AG10803 (cell line): ENCODE measurements around the gene UBE2K.
"Not testable (repeated sequence)": the region's sequence is repeated elsewhere in the genome, so short reads cannot be mapped to it uniquely, and the experiment has no call there.

Experiments used
- DNase-seq: peaks from one replicate; pipeline ENCODE4 v3.0.0; 2010; ENCODE audit warnings: low read depth
- H3K4me3 ChIP-seq: 2 replicates; pipeline ENCODE4 v1.5.1; 2011; ENCODE audit warnings: mild to moderate bottlenecking, low read length, control low read depth
- TF ChIP-seq, protein P1 (sequence below): conservative IDR thresholded peaks from 2 replicates; pipeline ENCODE4 v1.5.1; 2011; ENCODE audit warnings: mild to moderate bottlenecking, low read length, control low read depth, inconsistent platforms

The UBE2K gene

GRCh38 chr4:39786838-39787237, 88.9 kb downstream of the UBE2K start:
- TF ChIP-seq, protein P1, sequence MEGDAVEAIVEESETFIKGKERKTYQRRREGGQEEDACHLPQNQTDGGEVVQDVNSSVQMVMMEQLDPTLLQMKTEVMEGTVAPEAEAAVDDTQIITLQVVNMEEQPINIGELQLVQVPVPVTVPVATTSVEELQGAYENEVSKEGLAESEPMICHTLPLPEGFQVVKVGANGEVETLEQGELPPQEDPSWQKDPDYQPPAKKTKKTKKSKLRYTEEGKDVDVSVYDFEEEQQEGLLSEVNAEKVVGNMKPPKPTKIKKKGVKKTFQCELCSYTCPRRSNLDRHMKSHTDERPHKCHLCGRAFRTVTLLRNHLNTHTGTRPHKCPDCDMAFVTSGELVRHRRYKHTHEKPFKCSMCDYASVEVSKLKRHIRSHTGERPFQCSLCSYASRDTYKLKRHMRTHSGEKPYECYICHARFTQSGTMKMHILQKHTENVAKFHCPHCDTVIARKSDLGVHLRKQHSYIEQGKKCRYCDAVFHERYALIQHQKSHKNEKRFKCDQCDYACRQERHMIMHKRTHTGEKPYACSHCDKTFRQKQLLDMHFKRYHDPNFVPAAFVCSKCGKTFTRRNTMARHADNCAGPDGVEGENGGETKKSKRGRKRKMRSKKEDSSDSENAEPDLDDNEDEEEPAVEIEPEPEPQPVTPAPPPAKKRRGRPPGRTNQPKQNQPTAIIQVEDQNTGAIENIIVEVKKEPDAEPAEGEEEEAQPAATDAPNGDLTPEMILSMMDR: no peak
- H3K4me3 ChIP-seq: no peak overlapping the region
- no peak for DNase-seq

DNA sequence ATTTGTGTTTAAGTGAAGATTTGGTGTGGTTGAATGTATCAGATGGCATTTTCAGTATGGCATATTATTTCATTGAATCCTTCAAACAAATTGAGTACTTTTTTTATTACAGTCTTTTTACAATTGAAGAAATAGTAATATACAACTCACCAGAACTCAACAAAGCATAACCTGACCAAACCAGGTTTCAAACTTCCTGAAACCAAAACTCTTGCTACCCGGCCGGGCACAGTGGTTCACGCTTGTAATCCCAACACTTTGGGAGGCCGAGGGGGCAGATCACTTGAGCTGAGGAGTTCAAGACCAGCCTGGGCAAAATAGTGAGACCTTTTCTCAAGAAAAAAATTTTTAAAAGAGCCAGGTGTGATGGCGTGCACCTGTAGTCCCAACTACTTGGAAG, 94.2 kb downstream of the UBE2K start:
- TF ChIP-seq, protein P1: no peak
- no peak overlapping the region for H3K4me3 ChIP-seq
- no peak for DNase-seq

GRCh38 chr4:39792529-39792928, 94.6 kb downstream of the UBE2K start:
- TF ChIP-seq, protein P1: no peak
- DNase-seq: no peak
- no peak overlapping the region for H3K4me3 ChIP-seq

DNA sequence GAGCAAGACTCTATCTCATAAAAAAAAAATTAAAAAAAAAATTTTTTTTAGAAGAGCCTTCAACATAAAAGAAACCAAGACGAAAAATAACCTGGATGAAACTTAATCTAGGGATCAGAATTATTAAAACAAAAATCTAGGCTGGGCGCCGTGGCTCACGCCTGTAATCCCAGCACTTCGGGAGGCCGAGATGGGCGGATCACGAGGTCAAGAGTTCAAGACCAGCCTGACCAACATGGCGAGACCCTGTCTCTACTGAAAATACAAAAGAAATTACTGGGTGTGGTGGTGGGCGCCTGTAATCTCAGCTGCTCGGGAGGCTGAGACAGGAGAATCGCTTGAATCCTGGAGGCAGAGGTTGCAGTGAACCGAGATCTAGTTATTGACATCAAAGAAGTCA, 95.0 kb downstream of the UBE2K start:
- not testable (repeated sequence) for H3K4me3 ChIP-seq, DNase-seq

- no peak for DNase-seq
- H3K4me3 ChIP-seq: no peak overlapping the region
- TF ChIP-seq, protein P1: no peak
Observed at GRCh38 chr4:39802005-39802404, 104.1 kb downstream of the UBE2K start.

GRCh38 chr4:39808231-39808749, 110.4 kb downstream of the UBE2K start:
- no peak for DNase-seq
- no peak overlapping the region for H3K4me3 ChIP-seq
- TF ChIP-seq, protein P1: no peak

GRCh38 chr4:39812500-39812899, 114.6 kb downstream of the UBE2K start:
- H3K4me3 ChIP-seq: no peak overlapping the region
- no peak for DNase-seq
- TF ChIP-seq, protein P1: no peak

DNA sequence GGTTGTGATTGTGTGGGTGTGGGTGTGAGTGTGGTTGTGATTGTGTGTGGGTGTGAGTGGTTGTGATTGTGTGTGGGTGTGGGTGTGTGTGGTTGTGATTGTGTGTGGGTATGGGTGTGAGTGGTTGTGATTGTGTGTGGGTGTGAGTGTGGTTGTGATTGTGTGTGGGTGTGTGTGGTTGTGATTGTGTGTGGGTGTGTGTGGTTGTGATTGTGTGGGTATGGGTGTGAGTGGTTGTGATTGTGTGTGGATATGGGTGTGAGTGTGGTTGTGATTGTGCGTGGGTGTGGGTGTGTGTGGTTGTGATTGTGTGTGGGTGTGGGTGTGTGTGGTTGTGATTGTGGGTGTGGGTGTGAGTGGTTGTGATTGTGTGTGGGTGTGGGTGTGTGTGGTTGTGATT, 115.1 kb downstream of the UBE2K start:
- not testable (repeated sequence) for DNase-seq, H3K4me3 ChIP-seq

- DNase-seq, H3K4me3 ChIP-seq: not testable (repeated sequence)
Observed at GRCh38 chr4:39813761-39814160, 115.8 kb downstream of the UBE2K start.
